SHP77 (cell line): Measurements from ENCODE around the gene NELL2.
"Not testable (repeated sequence)": the region's sequence is repeated elsewhere in the genome, so short reads cannot be mapped to it uniquely, and the experiment has no call there.

Experiments used
- DNase-seq, 2 experiments: peaks; one replicate each; lab custom pipeline; 2025; lab: John Stamatoyannopoulos, UW

NELL2 gene

GRCh38 chr12:44875954-44876543 lies at the start of gene NELL2:
Gene NELL2 (minus strand): TSS chr12:44876315. CDS start chr12:44875869, 446 bp downstream.
- DNase-seq: peak; percentile 25 to 32

- DNase-seq: no peak
Measured at GRCh38 chr12:44921736-44922135, 45.6 kb upstream of the NELL2 start.

GRCh38 chr12:44917141-44917540 lies 41.0 kb upstream of the NELL2 start:
- no peak for DNase-seq

- no peak for DNase-seq
Measured at GRCh38 chr12:44915958-44916357, 39.8 kb upstream of the NELL2 start.

- DNase-seq: no peak
Measured at GRCh38 chr12:44904321-44904720, 28.2 kb upstream of the NELL2 start.

GRCh38 chr12:44898108-44898507 lies 22.0 kb upstream of the NELL2 start:
- DNase-seq: not testable (repeated sequence)

GRCh38 chr12:44889926-44890325 lies 13.8 kb upstream of the NELL2 start:
- DNase-seq: no peak

- DNase-seq: no peak
Measured at GRCh38 chr12:44889162-44889561, 13.0 kb upstream of the NELL2 start.

- DNase-seq: no peak
Measured at GRCh38 chr12:44885902-44886301, 9.8 kb upstream of the NELL2 start.

- no peak for DNase-seq
Measured at GRCh38 chr12:44881197-44881596, 5.1 kb upstream of the NELL2 start.

GRCh38 chr12:44876544-44877410 lies 662 bp upstream of the NELL2 start:
- DNase-seq: peak; percentile 20 to 53

GRCh38 chr12:44875417-44875953 lies 630 bp downstream of the NELL2 start:
- no peak for DNase-seq

- DNase-seq: no peak
Measured at GRCh38 chr12:44874981-44875416, 1.1 kb downstream of the NELL2 start.

- no peak for DNase-seq
Measured at GRCh38 chr12:44873898-44874297, 2.2 kb downstream of the NELL2 start.

- DNase-seq: no peak
Measured at GRCh38 chr12:44869503-44869902, 6.6 kb downstream of the NELL2 start.

- no peak for DNase-seq
Measured at GRCh38 chr12:44863867-44864266, 12.2 kb downstream of the NELL2 start.

GRCh38 chr12:44859998-44860689 lies 16.0 kb downstream of the NELL2 start:
- DNase-seq: no peak

GRCh38 chr12:44858226-44858855 lies 17.8 kb downstream of the NELL2 start:
- no peak for DNase-seq

GRCh38 chr12:44852483-44852882 lies 23.6 kb downstream of the NELL2 start:
- no peak for DNase-seq

GRCh38 chr12:44851586-44851985 lies 24.5 kb downstream of the NELL2 start:
- DNase-seq: no peak

- no peak for DNase-seq
Measured at GRCh38 chr12:44848703-44849085, 27.4 kb downstream of the NELL2 start.
